HK-2 (cell line): Measurements from ENCODE around the gene UCP2.
"Not testable (repeated sequence)": the region's sequence is repeated elsewhere in the genome, so short reads cannot be mapped to it uniquely, and the experiment has no call there.

Experiments used
- DNase-seq: peaks from one replicate; pipeline ENCODE4 v3.0.0-alpha.2; 2018; ENCODE audit not compliant: unreplicated experiment

UCP2 gene

GRCh38 chr11:73991471-73992006, 8.9 kb upstream of the UCP2 start:
- no peak for DNase-seq

GRCh38 chr11:73990730-73991129, 8.1 kb upstream of the UCP2 start:
- DNase-seq, result no peak

- no peak for DNase-seq
Observed at GRCh38 chr11:73989156-73989555, 6.5 kb upstream of the UCP2 start.

- DNase-seq, result no peak
Observed at GRCh38 chr11:73988227-73988626, 5.6 kb upstream of the UCP2 start.

GRCh38 chr11:73985661-73986060, 3.0 kb upstream of the UCP2 start:
- DNase-seq, result not testable (repeated sequence)

GRCh38 chr11:73983741-73984538, 1.3 kb upstream of the UCP2 start:
- no peak for DNase-seq

- DNase-seq, result peak; percentile 91
Observed at GRCh38 chr11:73982990-73983740, 522 bp upstream of the UCP2 start.

GRCh38 chr11:73981051-73981805, 1.4 kb downstream of the UCP2 start:
- no peak for DNase-seq

GRCh38 chr11:73980001-73980961, 2.4 kb downstream of the UCP2 start:
- DNase-seq, result no peak

- no peak for DNase-seq
Observed at GRCh38 chr11:73978576-73979086, 4.0 kb downstream of the UCP2 start.

GRCh38 chr11:73977856-73978519, 4.7 kb downstream of the UCP2 start:
- DNase-seq, result no peak

GRCh38 chr11:73976451-73977151, 6.0 kb downstream of the UCP2 start:
- DNase-seq, result no peak

- DNase-seq, result no peak
Observed at GRCh38 chr11:73975479-73975757, 7.2 kb downstream of the UCP2 start.

- DNase-seq, result no peak
Observed at GRCh38 chr11:73974604-73975478, 7.8 kb downstream of the UCP2 start.

GRCh38 chr11:73972620-73973449, 9.8 kb downstream of the UCP2 start:
- peak; percentile 32 for DNase-seq

- DNase-seq, result no peak
Observed at GRCh38 chr11:73972187-73972586, 10.5 kb downstream of the UCP2 start.

GRCh38 chr11:73971175-73971719, 11.4 kb downstream of the UCP2 start:
- DNase-seq, result peak; percentile 31
